Activated CD4-positive, CD25-positive, alpha-beta regulatory T cell treated with anti-CD3 and anti-CD28 coated beads, Interleukin-2, amount 50 U/mL, for 16 hours (primary cell): ENCODE measurements around the gene RAB7B.

Experiments used
- DNase-seq: peaks from one replicate; pipeline ENCODE4 v3.0.0-alpha.2; 2020; ENCODE audit warnings: low read depth, low spot score

The RAB7B gene

GRCh38 chr1:206022766-206023165 is 19.6 kb upstream of the RAB7B start:
- DNase-seq: no peak

- DNase-seq: no peak
Observed at GRCh38 chr1:206021626-206022365, 18.6 kb upstream of the RAB7B start.

GRCh38 chr1:206021008-206021625 is 17.9 kb upstream of the RAB7B start:
- no peak for DNase-seq

DNA sequence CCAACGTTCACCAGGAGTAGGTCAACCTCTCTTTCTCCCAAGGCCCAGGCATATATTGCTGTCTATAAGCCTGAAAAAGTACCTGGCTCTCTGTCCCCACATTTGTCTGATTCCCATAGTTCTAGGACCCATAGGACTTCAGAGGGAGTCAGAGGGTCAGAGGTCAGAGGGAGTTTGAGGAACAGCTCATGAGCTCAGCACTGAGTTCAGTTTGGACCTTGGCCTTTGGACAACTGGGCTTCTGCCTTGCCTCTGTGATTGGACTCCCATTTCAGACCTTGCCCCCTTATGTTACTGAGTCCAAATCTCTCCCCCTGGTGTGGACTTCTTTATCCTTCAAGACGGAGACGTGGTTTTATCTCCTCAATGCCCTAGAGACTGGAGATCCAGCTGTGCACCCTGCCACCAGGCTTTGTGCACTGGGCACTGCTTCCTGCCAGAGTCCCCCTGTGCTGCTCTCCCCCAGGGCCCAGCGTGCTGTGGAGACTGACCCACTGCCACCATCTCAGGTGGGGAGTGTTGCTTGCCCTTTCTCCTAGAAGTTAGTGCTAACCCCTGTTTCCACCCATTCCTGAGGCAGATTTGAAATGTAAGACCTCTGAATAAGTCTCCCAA is 17.3 kb upstream of the RAB7B start:
- DNase-seq: no peak

DNA sequence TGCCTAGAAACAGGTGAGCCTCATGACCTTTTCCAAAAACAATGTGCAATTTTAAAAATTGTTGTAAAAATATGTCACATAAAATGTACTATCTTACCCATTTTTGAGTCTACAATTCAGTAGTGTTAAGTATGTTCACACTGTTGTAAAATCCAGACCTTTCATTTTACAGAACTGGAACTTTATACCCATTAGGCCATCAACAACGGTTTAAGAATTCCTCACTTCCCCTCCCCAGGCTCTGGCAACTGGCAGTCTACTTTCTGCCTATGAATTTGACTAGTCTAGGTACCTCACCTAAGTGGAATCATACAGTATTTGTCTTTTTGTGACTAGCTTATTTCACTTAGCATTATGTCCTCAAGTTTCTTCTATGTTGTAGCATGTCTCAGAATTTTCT is 11.9 kb upstream of the RAB7B start:
- no peak for DNase-seq

- no peak for DNase-seq
Observed at GRCh38 chr1:206014601-206015000, 11.4 kb upstream of the RAB7B start.

DNA sequence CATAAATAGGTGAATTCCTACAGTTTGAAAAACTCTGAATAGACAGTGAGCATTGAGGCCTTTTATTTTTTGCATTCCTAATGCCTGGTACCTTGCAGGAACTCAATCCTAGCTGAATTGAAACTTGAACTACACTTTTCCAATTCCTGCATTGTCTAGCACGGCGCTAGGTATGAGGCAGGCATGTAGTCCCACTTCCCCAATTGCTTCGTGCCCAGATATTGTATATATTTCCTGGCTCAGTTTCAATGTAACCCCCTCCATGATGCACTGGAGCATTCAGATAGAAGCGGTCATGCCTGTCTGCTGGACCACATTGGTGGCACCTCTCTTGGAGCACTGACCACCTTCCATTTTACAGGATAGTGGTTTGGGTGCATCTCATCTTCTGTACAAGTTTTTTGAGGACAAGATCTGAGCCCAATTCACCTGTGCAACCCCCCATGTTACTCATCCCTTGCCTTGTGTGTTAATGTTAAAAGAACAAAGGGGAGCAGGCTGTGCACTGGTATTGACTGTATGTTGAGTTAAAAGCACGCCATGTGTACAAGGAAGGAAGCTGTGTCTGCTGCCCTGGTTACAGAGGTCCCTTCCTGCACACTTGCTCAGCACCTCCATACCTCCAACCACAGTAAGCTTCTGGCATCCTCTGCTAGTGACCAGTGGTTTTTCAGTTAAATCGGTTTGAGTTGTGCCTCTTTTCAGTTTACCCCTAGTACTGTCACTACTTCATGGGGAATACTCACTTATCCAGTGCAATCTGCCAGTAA is 10.0 kb upstream of the RAB7B start:
- no peak for DNase-seq

DNA sequence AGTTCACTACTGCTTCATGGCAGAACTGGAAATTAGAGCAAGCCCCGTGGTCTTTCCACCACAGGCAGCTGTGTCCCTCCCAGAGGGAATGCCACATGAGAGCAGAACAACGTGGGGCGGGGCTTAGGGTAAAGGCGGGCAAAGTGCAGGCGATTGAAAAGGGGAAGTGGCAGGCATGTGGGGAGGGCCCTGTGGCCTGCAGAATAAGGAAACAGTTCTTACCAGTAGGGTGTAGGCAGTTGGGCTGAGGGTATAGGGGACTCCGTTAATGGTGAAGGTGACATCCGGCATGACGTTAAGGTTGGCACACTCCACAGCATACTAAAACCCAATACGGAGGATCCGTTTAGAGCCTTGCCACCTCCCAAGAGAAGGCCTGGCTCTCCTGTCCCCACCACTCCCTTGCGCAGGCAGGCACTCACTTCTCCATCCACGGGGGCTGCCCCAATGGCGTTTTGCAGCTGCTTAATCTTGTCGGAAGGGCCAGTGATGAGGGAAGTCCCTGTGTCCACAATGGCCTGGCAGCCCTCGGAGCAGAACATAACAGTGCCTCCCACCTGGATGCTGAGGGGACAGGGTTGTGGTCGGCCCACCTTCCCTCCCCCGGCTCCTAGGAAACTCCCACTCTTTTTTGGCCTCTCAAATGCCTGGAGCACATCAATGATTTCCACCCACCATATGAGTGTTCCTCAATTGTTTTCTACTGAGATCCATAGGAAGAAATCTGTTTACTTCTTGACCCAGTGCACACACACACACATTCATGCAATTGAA is 9.1 kb upstream of the RAB7B start:
- DNase-seq: no peak

- no peak for DNase-seq
Observed at GRCh38 chr1:206011057-206011456, 7.9 kb upstream of the RAB7B start.

GRCh38 chr1:206010060-206010459 is 6.9 kb upstream of the RAB7B start:
- no peak for DNase-seq

GRCh38 chr1:206006946-206007345 is 3.8 kb upstream of the RAB7B start:
- no peak for DNase-seq

GRCh38 chr1:206005778-206006180 is 2.6 kb upstream of the RAB7B start:
- no peak for DNase-seq

GRCh38 chr1:206005234-206005633 is 2.0 kb upstream of the RAB7B start:
- DNase-seq: no peak

DNA sequence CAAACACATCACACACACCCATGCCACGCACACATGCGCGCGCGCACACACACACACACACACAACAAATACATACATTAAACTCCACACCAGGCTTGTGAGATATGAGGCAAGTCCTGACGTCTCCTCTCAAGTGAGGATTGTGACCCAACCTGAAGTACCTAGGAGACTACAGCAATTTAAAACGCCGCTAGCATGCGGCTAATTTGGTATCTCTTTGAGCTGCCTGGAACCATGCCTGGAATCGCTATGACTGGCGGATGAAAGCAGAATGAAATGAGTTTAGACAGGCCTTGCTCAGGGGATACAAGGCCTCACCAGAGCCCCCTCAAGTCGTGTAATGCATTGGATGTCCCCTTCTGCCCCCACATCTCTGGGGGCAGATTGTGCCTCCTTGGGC is 1.6 kb upstream of the RAB7B start:
- DNase-seq: no peak

DNA sequence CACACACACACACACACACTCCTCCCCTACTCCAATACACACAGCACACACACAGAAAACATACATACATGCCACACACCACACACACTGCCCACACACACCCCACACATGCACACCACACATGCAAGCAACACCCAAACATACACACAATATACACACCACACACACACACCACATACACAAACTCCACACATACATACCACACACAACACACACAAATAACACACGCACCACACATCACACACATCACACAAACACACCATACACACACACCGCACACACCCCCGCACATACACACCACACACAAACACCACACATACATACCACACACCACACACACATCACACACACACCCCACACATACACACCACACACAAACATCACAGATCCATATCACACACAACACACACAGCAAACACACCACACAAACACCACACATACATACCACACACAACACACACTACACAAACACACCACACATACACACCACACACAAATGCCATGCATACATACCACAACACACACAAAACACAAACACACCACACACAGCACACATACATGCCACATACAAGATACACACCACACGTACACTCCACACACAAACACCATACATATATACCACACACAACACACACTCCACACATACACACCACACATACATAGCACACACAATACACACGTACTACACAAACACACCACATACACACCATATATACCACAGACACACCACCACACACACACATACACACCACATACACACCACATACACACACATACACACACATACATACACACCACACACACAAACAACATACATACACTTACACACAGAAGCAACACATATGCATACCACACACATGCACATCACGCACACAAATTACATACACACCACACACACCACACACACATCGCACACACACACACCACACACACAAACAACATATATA is 932 bp upstream of the RAB7B start:
- DNase-seq: no peak

GRCh38 chr1:206002160-206002559 is 1.0 kb downstream of the RAB7B start:
- no peak for DNase-seq

DNA sequence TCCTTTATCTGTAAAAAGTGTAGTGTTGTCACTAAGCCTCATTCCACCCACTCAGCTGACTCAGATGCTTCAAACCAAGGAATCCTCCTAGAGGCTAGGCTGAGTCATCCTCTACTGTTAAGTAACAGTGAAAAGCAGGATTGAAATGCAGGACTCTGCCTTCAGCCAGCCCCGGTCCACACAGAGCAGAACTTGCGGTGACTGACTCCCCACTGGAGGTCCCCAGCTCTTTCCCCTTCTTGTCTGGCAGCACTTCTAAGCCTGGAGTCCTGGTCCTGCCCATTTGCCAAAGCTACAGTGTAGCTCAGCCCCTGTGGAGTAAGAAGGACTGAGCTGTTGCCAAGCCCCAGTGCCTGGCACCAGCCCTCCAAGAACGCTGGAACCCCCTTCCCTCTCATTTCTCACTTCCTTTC is 1.7 kb downstream of the RAB7B start:
- no peak for DNase-seq

DNA sequence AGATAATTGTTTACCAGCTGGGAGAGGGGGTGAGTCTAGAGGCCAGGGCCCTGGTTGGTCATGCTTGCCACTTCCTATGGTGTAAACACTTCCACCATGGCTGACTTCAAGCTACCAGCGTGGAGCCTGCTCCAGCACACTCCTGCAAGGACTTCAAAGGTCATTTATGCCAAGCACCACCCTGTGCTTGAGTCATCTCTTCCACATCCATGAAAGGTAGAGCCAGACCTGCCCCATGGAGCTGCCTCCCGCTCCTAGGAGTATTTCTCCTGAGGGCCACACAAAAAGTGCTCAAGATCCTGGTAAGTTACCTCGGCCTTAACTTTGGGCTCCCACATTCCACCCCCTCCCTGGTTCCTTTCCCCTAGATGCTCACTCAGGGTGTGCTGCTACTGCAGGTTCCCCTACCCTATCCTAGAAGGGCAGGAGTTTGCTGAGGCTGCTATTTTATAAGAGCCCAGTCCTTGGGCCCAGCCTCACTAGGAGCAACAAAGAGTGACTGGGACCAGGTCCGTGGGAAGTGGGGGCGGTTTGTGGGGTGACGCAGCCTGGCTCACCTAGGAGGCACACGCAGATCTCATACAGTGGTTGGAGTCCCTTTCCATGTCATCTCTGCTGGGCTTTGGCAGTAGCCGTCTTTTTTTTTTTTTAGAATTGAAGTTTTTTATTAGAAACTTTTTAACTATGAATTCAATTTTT is 2.4 kb downstream of the RAB7B start:
- no peak for DNase-seq

- no peak for DNase-seq
Observed at GRCh38 chr1:205998457-205999241, 4.5 kb downstream of the RAB7B start.
